Vagina (tissue), 2 donors: ENCODE measurements around the gene LSM8. TPM values are rescaled to one million over a fixed set of nuclear protein-coding genes. Genes with fewer than 3 reads are reported as not detected.

Experiments
- DNase-seq, 2 donors: peaks; one replicate each; pipeline ENCODE4 v3.0.0-alpha.2; 2017; ENCODE audit errors: extremely low spot score in 2 of 2
- H3K27ac ChIP-seq: fragments of 200-600 bp; sonication (generic); one replicate; pipeline ENCODE4 v1.5.1; 2019
- H3K27me3 ChIP-seq: fragments of 200-600 bp; sonication (generic); one replicate; pipeline ENCODE4 v1.5.1; 2019
- H3K36me3 ChIP-seq, 2 donors: fragments of 200-600 bp; sonication (generic); one replicate each; pipeline ENCODE4 v1.5.1; 2017 to 2019
- H3K4me1 ChIP-seq: fragments of 200-600 bp; sonication (generic); one replicate; pipeline ENCODE4 v1.5.1; 2019
- H3K4me3 ChIP-seq, 2 donors: fragments of 200-600 bp; sonication (generic); 1 replicate in 1 of 2; 2 replicates in 1 of 2; pipeline ENCODE4 v1.5.1; 2016 to 2019
- H3K9me3 ChIP-seq: fragments of 200-600 bp; sonication (generic); one replicate; pipeline ENCODE4 v1.5.1; 2019
- POLR2A ChIP-seq, 2 donors: fragments of 450-650 bp; IDR thresholded peaks; one replicate each; pipeline ENCODE4 v1.6.1; 2017; ENCODE audit warnings: antibody characterized with exemption in 2 of 2, mild to moderate bottlenecking in 2 of 2, moderate library complexity in 2 of 2
- POLR2AphosphoS5 ChIP-seq, 2 donors: sonication (generic); formaldehyde crosslinking; IDR thresholded peaks; one replicate each; pipeline ENCODE4 v1.9.0; 2017; ENCODE audit warnings: antibody characterized with exemption in 2 of 2, mild to moderate bottlenecking in 2 of 2, low read depth in 1 of 2; ENCODE audit not compliant: insufficient read depth in 1 of 2
- intact Hi-C: fragments of 100-400 bp; cut with DNase I; formaldehyde crosslinking; loops from one replicate; pipeline ENCODE4 v1.15.1; 2023
- total RNA-seq: library from RNA; depleted of rRNA; stranded (reverse); fragments of >200 nt; gene quantifications from one replicate; pipeline ENCODE4 v1.2.3, GENCODE V29; 2016
- TF ChIP-seq, protein P1 (sequence below), 3 experiments: fragments of 450-650 bp in 2 of 3; fragments of 200-600 bp in 1 of 3; sonication (generic) in 1 of 3; IDR thresholded peaks; one replicate each; pipeline ENCODE4 v1.5.1; 2017 to 2019; ENCODE audit warnings: antibody characterized with exemption in 3 of 3, mild to moderate bottlenecking in 2 of 3, moderate library complexity in 2 of 3

The LSM8 gene
- total RNA-seq, 1 donor from 2014 or later: 25.0 TPM

DNA sequence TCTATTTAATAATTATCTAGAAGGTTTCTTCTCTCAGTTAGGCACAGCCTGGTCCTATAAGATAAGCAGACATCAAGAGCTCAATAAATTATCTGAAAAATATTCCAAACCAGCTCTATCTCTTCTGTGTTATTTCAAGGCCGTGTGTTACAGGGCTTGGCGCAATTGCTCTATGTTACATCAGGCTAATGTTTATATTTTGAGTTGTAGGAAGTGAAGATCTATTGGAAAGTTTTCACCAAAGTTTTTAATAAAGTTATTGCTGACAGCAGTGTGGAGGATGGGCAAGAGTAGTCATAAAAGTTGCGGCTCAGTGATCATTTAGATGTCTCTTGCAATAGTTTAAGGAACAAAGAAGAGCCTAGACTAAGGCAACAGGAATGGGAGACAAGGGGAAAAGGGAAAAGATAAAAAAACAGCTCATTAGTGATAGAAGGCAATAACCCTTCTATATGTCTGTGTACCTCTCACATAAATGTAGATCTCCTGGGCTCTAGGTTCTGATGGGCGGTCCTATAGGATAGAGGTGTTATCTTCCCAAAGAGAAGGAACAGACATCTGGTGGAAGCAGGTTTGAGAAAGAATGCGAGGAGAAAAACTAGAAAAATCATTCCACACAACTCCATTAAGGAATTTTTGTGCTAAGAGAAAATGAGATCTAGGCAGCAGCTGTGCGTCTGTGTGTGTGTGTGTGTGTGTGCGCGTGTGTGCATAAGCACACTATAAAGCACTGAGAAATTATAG lies 34.6 kb downstream of the LSM8 start:
- H3K27ac ChIP-seq: no peak overlapping the region
- TF ChIP-seq POLR2AphosphoS5 (IDR thresholded peaks at IDR 0.05; ENCODE audit: insufficient read depth in 1 of 2, low read depth in 1 of 2): no peak
- TF ChIP-seq, protein P1, sequence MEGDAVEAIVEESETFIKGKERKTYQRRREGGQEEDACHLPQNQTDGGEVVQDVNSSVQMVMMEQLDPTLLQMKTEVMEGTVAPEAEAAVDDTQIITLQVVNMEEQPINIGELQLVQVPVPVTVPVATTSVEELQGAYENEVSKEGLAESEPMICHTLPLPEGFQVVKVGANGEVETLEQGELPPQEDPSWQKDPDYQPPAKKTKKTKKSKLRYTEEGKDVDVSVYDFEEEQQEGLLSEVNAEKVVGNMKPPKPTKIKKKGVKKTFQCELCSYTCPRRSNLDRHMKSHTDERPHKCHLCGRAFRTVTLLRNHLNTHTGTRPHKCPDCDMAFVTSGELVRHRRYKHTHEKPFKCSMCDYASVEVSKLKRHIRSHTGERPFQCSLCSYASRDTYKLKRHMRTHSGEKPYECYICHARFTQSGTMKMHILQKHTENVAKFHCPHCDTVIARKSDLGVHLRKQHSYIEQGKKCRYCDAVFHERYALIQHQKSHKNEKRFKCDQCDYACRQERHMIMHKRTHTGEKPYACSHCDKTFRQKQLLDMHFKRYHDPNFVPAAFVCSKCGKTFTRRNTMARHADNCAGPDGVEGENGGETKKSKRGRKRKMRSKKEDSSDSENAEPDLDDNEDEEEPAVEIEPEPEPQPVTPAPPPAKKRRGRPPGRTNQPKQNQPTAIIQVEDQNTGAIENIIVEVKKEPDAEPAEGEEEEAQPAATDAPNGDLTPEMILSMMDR (IDR thresholded peaks at IDR 0.05): no peak
- no peak for TF ChIP-seq POLR2A (IDR thresholded peaks at IDR 0.05)
- DNase-seq: no peak
- H3K9me3 ChIP-seq: no peaks in the 10 kb centered on the region
- intact Hi-C loops: no loop called here
- peaks cover 13% of the 10 kb centered on the region for H3K4me1 ChIP-seq
- no peak overlapping the region for H3K4me3 ChIP-seq
- H3K36me3 ChIP-seq: no peaks in the 10 kb centered on the region
- H3K27me3 ChIP-seq: no peaks in the 10 kb centered on the region

DNA sequence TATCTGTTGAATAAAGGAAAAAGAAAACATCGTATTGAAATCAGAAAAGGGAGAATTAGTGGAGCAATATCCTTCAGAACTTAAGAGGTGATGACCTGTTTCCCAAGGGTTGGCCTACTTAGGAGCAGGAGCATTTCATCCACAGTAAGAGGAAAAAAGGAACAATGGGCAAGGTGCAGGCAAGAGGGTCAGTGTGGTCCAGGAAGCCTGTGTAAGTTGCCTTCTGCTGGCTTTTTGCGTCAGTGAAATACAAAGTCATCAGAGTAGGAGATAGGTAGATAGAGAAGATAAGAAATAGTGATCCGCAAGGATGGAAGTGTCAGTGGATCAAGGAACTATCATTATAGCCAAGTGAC lies 35.2 kb downstream of the LSM8 start:
- Histone ChIP-seq H3K4me1 (peaks cover 8% of the 10 kb centered on the region), H3K4me3 (no peak overlapping the region), H3K9me3 (no peaks in the 10 kb centered on the region), H3K36me3 (no peaks in the 10 kb centered on the region), H3K27ac (no peak overlapping the region), H3K27me3 (no peaks in the 10 kb centered on the region)
- DNase-seq: no peak
- intact Hi-C loops: no loop called here
- TF ChIP-seq POLR2A (IDR thresholded peaks at IDR 0.05) (no peak), POLR2AphosphoS5 (IDR thresholded peaks at IDR 0.05; ENCODE audit: insufficient read depth in 1 of 2, low read depth in 1 of 2) (no peak)
- TF ChIP-seq, protein P1 (IDR thresholded peaks at IDR 0.05): no peak

DNA sequence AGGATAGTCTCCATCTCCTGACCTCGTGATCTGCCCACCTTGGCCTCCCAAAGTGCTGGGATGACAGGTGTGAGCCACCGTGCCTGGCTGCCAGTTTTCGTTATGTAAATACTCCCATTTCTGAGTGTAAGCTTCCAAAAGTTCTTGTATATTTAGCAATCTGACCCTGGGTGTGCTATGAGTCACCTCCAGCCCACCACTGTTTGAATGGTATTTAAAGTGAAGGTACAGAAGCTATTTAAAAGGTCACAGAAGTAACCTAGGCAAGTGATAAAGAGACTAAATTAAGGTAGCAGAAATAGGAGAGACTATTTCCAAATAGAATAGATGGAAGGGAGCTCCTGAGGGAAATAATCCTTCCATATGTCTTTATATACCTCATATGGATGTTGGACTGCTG lies 36.6 kb downstream of the LSM8 start:
- Histone ChIP-seq H3K9me3 (no peaks in the 10 kb centered on the region), H3K27me3 (no peaks in the 10 kb centered on the region), H3K4me1 (no peaks in the 10 kb centered on the region), H3K36me3 (no peaks in the 10 kb centered on the region), H3K27ac (no peak overlapping the region), H3K4me3 (no peak overlapping the region)
- no peak for TF ChIP-seq POLR2A (IDR thresholded peaks at IDR 0.05)
- no peak for TF ChIP-seq POLR2AphosphoS5 (IDR thresholded peaks at IDR 0.05; ENCODE audit: insufficient read depth in 1 of 2, low read depth in 1 of 2)
- TF ChIP-seq, protein P1 (IDR thresholded peaks at IDR 0.05): no peak
- DNase-seq: no peak
- intact Hi-C loops: no loop called here

DNA sequence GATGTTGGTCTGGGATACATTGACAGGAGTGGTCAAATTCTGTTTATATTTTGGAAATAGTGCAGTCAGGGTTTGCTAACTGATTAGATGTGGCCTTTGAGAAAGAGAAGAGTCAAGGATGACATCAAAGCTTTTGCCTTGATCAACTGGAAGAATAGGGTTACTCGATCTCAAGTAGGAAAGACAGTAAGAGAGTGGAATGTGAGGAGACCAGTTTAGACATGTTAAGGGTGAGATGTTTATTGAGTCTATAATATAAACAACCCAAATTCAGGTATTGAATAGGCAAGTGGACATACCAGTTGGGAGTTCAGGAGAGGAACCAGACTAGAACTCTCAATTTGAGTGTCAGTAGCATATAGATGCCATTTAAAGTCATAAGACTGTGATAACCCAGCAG lies 38.6 kb downstream of the LSM8 start:
- no peaks in the 10 kb centered on the region for H3K9me3 ChIP-seq
- no peak for DNase-seq
- intact Hi-C loops: no loop called here

DNA sequence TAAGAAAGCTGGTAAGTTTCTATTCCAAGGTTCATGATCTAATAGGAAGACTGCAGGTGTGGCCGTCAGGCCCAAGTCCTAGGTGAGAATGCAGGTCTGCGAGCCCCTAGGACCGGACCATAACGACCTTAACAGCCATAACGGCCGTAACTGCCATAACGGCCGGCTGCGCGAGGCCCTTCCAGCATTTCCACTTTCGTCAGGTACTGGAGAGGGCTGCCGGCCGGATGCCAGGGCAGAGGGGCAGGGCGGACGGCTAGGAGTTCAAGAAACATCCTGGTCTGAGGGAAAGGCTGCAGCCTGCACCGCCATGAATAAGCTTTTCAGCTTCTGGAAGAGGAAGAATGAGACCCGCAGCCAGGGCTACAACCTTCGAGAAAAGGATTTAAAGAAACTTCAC lies 40.6 kb downstream of the LSM8 start, which contains the start of gene ANKRD7:
Gene ANKRD7 (plus strand): TSS at position 184 of the 400 bp plus-strand sequence. CDS start 127 bp downstream, at position 311.
- intact Hi-C loops: no loop called here
- no peaks in the 10 kb centered on the region for H3K36me3 ChIP-seq
- H3K27ac ChIP-seq: no peak within 1 kb of the TSS
- H3K4me3 ChIP-seq: no peak within 1 kb of the TSS
- TF ChIP-seq POLR2A (IDR thresholded peaks at IDR 0.05) (no peak), POLR2AphosphoS5 (IDR thresholded peaks at IDR 0.05; ENCODE audit: insufficient read depth in 1 of 2, low read depth in 1 of 2) (no peak)
- TF ChIP-seq, protein P1 (IDR thresholded peaks at IDR 0.05): no peak
- H3K27me3 ChIP-seq: no peaks in the 10 kb centered on the region
- DNase-seq: no peak
- H3K4me1 ChIP-seq: no peaks in the 10 kb centered on the region
- H3K9me3 ChIP-seq: no peaks in the 10 kb centered on the region

More for the DNA sequence above, 38.6 kb downstream of the LSM8 start:
- Histone ChIP-seq H3K27me3 (no peaks in the 10 kb centered on the region), H3K4me1 (no peaks in the 10 kb centered on the region), H3K4me3 (no peak overlapping the region), H3K27ac (no peak overlapping the region), H3K36me3 (no peaks in the 10 kb centered on the region)
- TF ChIP-seq POLR2AphosphoS5 (IDR thresholded peaks at IDR 0.05; ENCODE audit: insufficient read depth in 1 of 2, low read depth in 1 of 2) (no peak), POLR2A (IDR thresholded peaks at IDR 0.05) (no peak)
- TF ChIP-seq, protein P1 (IDR thresholded peaks at IDR 0.05): no peak
